NCI-H2196 (cell line): ENCODE measurements around the gene BANK1.

Source experiments
- DNase-seq: peaks from one replicate; lab custom pipeline; 2025; ENCODE audit not compliant: unreplicated experiment; lab: John Stamatoyannopoulos, UW

BANK1 gene

GRCh38 chr4:101954975-101955678 is 164.6 kb downstream of the BANK1 start:
- no peak for DNase-seq

GRCh38 chr4:101956068-101956825 is 165.7 kb downstream of the BANK1 start:
- DNase-seq, result no peak

- no peak for DNase-seq
These were observed 168.0 kb downstream of the BANK1 start for GRCh38 chr4:101958547-101958946.

GRCh38 chr4:101960431-101960830 is 169.9 kb downstream of the BANK1 start:
- DNase-seq, result no peak

- no peak for DNase-seq
These were observed 170.6 kb downstream of the BANK1 start for GRCh38 chr4:101961144-101961543.

- DNase-seq, result no peak
These were observed 177.3 kb downstream of the BANK1 start for GRCh38 chr4:101967697-101968346.

GRCh38 chr4:101968364-101968763 is 177.8 kb downstream of the BANK1 start:
- no peak for DNase-seq

- DNase-seq, result no peak
These were observed 179.4 kb downstream of the BANK1 start for GRCh38 chr4:101969965-101970364.

GRCh38 chr4:101970547-101971155 is 180.1 kb downstream of the BANK1 start:
- no peak for DNase-seq

- no peak for DNase-seq
These were observed 182.3 kb downstream of the BANK1 start for GRCh38 chr4:101972791-101973190.

GRCh38 chr4:101973361-101973760 is 182.8 kb downstream of the BANK1 start:
- DNase-seq, result no peak

GRCh38 chr4:101977076-101977475 is 186.5 kb downstream of the BANK1 start:
- peak; percentile 7 for DNase-seq

- DNase-seq, result peak; percentile 7
These were observed 191.2 kb downstream of the BANK1 start for GRCh38 chr4:101981756-101982155.

- DNase-seq, result no peak
These were observed 193.3 kb downstream of the BANK1 start for GRCh38 chr4:101983835-101984234.

GRCh38 chr4:101987623-101988243 is 197.2 kb downstream of the BANK1 start:
- no peak for DNase-seq

- DNase-seq, result no peak
These were observed 199.0 kb downstream of the BANK1 start for GRCh38 chr4:101989551-101989950.

- DNase-seq, result no peak
These were observed 201.9 kb downstream of the BANK1 start for GRCh38 chr4:101992446-101992845.

GRCh38 chr4:101993002-101993841 is 202.7 kb downstream of the BANK1 start:
- no peak for DNase-seq

- no peak for DNase-seq
These were observed 203.6 kb downstream of the BANK1 start for GRCh38 chr4:101993842-101994775.
